Measurements from ENCODE around the gene R3HDML. TPM values are rescaled to one million over a fixed set of nuclear protein-coding genes. Genes with fewer than 3 reads are reported as not detected.
"Not testable (repeated sequence)": the region's sequence is repeated elsewhere in the genome, so short reads cannot be mapped to it uniquely, and the experiment has no call there.

The R3HDML gene
- total and polyA plus RNA-seq, 2 donors: 0.05 TPM; not detected in 1

GRCh38 chr20:44342248-44342647, 5.4 kb downstream of the R3HDML start:
- H3K9me3 ChIP-seq (ENCODE audit: control insufficient read depth in 2 of 2, insufficient read depth in 1 of 2, low read length in 1 of 2): no peaks in the 10 kb centered on the region
- H3K27me3 ChIP-seq (ENCODE audit: control insufficient read depth in 2 of 2, insufficient read depth in 1 of 2, low read length in 1 of 2): peaks cover 0 to 8% of the 10 kb centered on the region in 2 donors
- no peak overlapping the region for H3K27ac ChIP-seq (ENCODE audit: low read depth in 1 of 2, low read length in 1 of 2)
- no peaks in the 10 kb centered on the region for H3K4me1 ChIP-seq (ENCODE audit: control insufficient read depth in 2 of 2, insufficient read depth in 2 of 2, low read length in 2 of 2)
- no peak for DNase-seq (ENCODE audit: low read depth in 6 of 9, low spot score in 9 of 9)
- no peak overlapping the region for H3K4me3 ChIP-seq (ENCODE audit: low read length in 2 of 2)
- no peaks in the 10 kb centered on the region for H3K36me3 ChIP-seq (ENCODE audit: control insufficient read depth in 2 of 2, insufficient read depth in 2 of 2, low read length in 1 of 2)
- WGBS: 77% methylated on average over 6 of the region's 6 CpGs

GRCh38 chr20:44343162-44343675, 6.4 kb downstream of the R3HDML start:
- peaks cover 0 to 2% of the 10 kb centered on the region in 2 donors for H3K27me3 ChIP-seq (ENCODE audit: control insufficient read depth in 2 of 2, insufficient read depth in 1 of 2, low read length in 1 of 2)
- WGBS: 94% methylated on average over 12 of the region's 12 CpGs
- H3K27ac ChIP-seq (ENCODE audit: low read depth in 1 of 2, low read length in 1 of 2): no peak overlapping the region
- H3K4me1 ChIP-seq (ENCODE audit: control insufficient read depth in 2 of 2, insufficient read depth in 2 of 2, low read length in 2 of 2): no peaks in the 10 kb centered on the region
- no peak overlapping the region for H3K4me3 ChIP-seq (ENCODE audit: low read length in 2 of 2)
- no peaks in the 10 kb centered on the region for H3K9me3 ChIP-seq (ENCODE audit: control insufficient read depth in 2 of 2, insufficient read depth in 1 of 2, low read length in 1 of 2)
- no peaks in the 10 kb centered on the region for H3K36me3 ChIP-seq (ENCODE audit: control insufficient read depth in 2 of 2, insufficient read depth in 2 of 2, low read length in 1 of 2)
- no peak for DNase-seq (ENCODE audit: low read depth in 6 of 9, low spot score in 9 of 9)

GRCh38 chr20:44344723-44345122, 7.9 kb downstream of the R3HDML start:
- H3K36me3 ChIP-seq (ENCODE audit: control insufficient read depth in 2 of 2, insufficient read depth in 2 of 2, low read length in 1 of 2): no peaks in the 10 kb centered on the region
- no peaks in the 10 kb centered on the region for H3K4me1 ChIP-seq (ENCODE audit: control insufficient read depth in 2 of 2, insufficient read depth in 2 of 2, low read length in 2 of 2)
- WGBS: 83% methylated on average over 4 of the region's 4 CpGs
- no peaks in the 10 kb centered on the region for H3K9me3 ChIP-seq (ENCODE audit: control insufficient read depth in 2 of 2, insufficient read depth in 1 of 2, low read length in 1 of 2)
- DNase-seq (ENCODE audit: low read depth in 6 of 9, low spot score in 9 of 9): no peak
- no peak overlapping the region for H3K27ac ChIP-seq (ENCODE audit: low read depth in 1 of 2, low read length in 1 of 2)
- no peak overlapping the region for H3K4me3 ChIP-seq (ENCODE audit: low read length in 2 of 2)
- no peaks in the 10 kb centered on the region for H3K27me3 ChIP-seq (ENCODE audit: control insufficient read depth in 2 of 2, insufficient read depth in 1 of 2, low read length in 1 of 2)

GRCh38 chr20:44345147-44345546, 8.3 kb downstream of the R3HDML start:
- Histone ChIP-seq H3K4me3 (ENCODE audit: low read length in 2 of 2) (no peak overlapping the region), H3K27ac (ENCODE audit: low read depth in 1 of 2, low read length in 1 of 2) (no peak overlapping the region), H3K27me3 (ENCODE audit: control insufficient read depth in 2 of 2, insufficient read depth in 1 of 2, low read length in 1 of 2) (no peaks in the 10 kb centered on the region), H3K4me1 (ENCODE audit: control insufficient read depth in 2 of 2, insufficient read depth in 2 of 2, low read length in 2 of 2) (no peaks in the 10 kb centered on the region), H3K36me3 (ENCODE audit: control insufficient read depth in 2 of 2, insufficient read depth in 2 of 2, low read length in 1 of 2) (no peaks in the 10 kb centered on the region), H3K9me3 (ENCODE audit: control insufficient read depth in 2 of 2, insufficient read depth in 1 of 2, low read length in 1 of 2) (no peaks in the 10 kb centered on the region)
- DNase-seq (ENCODE audit: low read depth in 6 of 9, low spot score in 9 of 9): no peak
- WGBS: 97% methylated on average over 8 of the region's 8 CpGs

GRCh38 chr20:44345941-44346340, 9.1 kb downstream of the R3HDML start:
- H3K9me3 ChIP-seq (ENCODE audit: control insufficient read depth in 2 of 2, insufficient read depth in 1 of 2, low read length in 1 of 2); DNase-seq (ENCODE audit: low read depth in 6 of 9, low spot score in 9 of 9); H3K4me1 ChIP-seq (ENCODE audit: control insufficient read depth in 2 of 2, insufficient read depth in 2 of 2, low read length in 2 of 2); H3K4me3 ChIP-seq (ENCODE audit: low read length in 2 of 2); H3K27me3 ChIP-seq (ENCODE audit: control insufficient read depth in 2 of 2, insufficient read depth in 1 of 2, low read length in 1 of 2); H3K27ac ChIP-seq (ENCODE audit: low read depth in 1 of 2, low read length in 1 of 2); H3K36me3 ChIP-seq (ENCODE audit: control insufficient read depth in 2 of 2, insufficient read depth in 2 of 2, low read length in 1 of 2): not testable (repeated sequence)
- WGBS: 98% methylated on average over 10 of the region's 10 CpGs

GRCh38 chr20:44348168-44348659, 11.4 kb downstream of the R3HDML start:
- DNase-seq (ENCODE audit: low read depth in 6 of 9, low spot score in 9 of 9): no peak
- Histone ChIP-seq H3K27me3 (ENCODE audit: control insufficient read depth in 2 of 2, insufficient read depth in 1 of 2, low read length in 1 of 2) (no peaks in the 10 kb centered on the region), H3K9me3 (ENCODE audit: control insufficient read depth in 2 of 2, insufficient read depth in 1 of 2, low read length in 1 of 2) (no peaks in the 10 kb centered on the region), H3K4me3 (ENCODE audit: low read length in 2 of 2) (no peak overlapping the region), H3K27ac (ENCODE audit: low read depth in 1 of 2, low read length in 1 of 2) (no peak overlapping the region), H3K36me3 (ENCODE audit: control insufficient read depth in 2 of 2, insufficient read depth in 2 of 2, low read length in 1 of 2) (no peaks in the 10 kb centered on the region), H3K4me1 (ENCODE audit: control insufficient read depth in 2 of 2, insufficient read depth in 2 of 2, low read length in 2 of 2) (no peaks in the 10 kb centered on the region)
- 96% methylated on average over 4 of the region's 4 CpGs for WGBS

- DNase-seq (ENCODE audit: low read depth in 6 of 9, low spot score in 9 of 9): no peak
- Histone ChIP-seq H3K27me3 (ENCODE audit: control insufficient read depth in 2 of 2, insufficient read depth in 1 of 2, low read length in 1 of 2) (no peaks in the 10 kb centered on the region), H3K4me3 (ENCODE audit: low read length in 2 of 2) (no peak overlapping the region), H3K27ac (ENCODE audit: low read depth in 1 of 2, low read length in 1 of 2) (no peak overlapping the region), H3K9me3 (ENCODE audit: control insufficient read depth in 2 of 2, insufficient read depth in 1 of 2, low read length in 1 of 2) (no peaks in the 10 kb centered on the region), H3K4me1 (ENCODE audit: control insufficient read depth in 2 of 2, insufficient read depth in 2 of 2, low read length in 2 of 2) (no peaks in the 10 kb centered on the region), H3K36me3 (ENCODE audit: control insufficient read depth in 2 of 2, insufficient read depth in 2 of 2, low read length in 1 of 2) (no peaks in the 10 kb centered on the region)
- 91% methylated on average over 3 of the region's 3 CpGs for WGBS
Measured at GRCh38 chr20:44349349-44349748, 12.5 kb downstream of the R3HDML start.

- Histone ChIP-seq H3K27ac (ENCODE audit: low read depth in 1 of 2, low read length in 1 of 2) (no peak overlapping the region), H3K4me3 (ENCODE audit: low read length in 2 of 2) (no peak overlapping the region), H3K36me3 (ENCODE audit: control insufficient read depth in 2 of 2, insufficient read depth in 2 of 2, low read length in 1 of 2) (no peaks in the 10 kb centered on the region), H3K9me3 (ENCODE audit: control insufficient read depth in 2 of 2, insufficient read depth in 1 of 2, low read length in 1 of 2) (no peaks in the 10 kb centered on the region), H3K27me3 (ENCODE audit: control insufficient read depth in 2 of 2, insufficient read depth in 1 of 2, low read length in 1 of 2) (peaks cover 0 to 3% of the 10 kb centered on the region in 2 donors), H3K4me1 (ENCODE audit: control insufficient read depth in 2 of 2, insufficient read depth in 2 of 2, low read length in 2 of 2) (no peaks in the 10 kb centered on the region)
- DNase-seq (ENCODE audit: low read depth in 6 of 9, low spot score in 9 of 9): no peak
- WGBS: 93% methylated on average over 6 of the region's 6 CpGs
Measured at GRCh38 chr20:44350567-44350966, 13.7 kb downstream of the R3HDML start.

- H3K9me3 ChIP-seq (ENCODE audit: control insufficient read depth in 2 of 2, insufficient read depth in 1 of 2, low read length in 1 of 2): no peaks in the 10 kb centered on the region
- DNase-seq (ENCODE audit: low read depth in 6 of 9, low spot score in 9 of 9): no peak
- 90% methylated on average over 6 of the region's 6 CpGs for WGBS
- no peaks in the 10 kb centered on the region for H3K36me3 ChIP-seq (ENCODE audit: control insufficient read depth in 2 of 2, insufficient read depth in 2 of 2, low read length in 1 of 2)
- no peak overlapping the region for H3K4me3 ChIP-seq (ENCODE audit: low read length in 2 of 2)
- no peaks in the 10 kb centered on the region for H3K4me1 ChIP-seq (ENCODE audit: control insufficient read depth in 2 of 2, insufficient read depth in 2 of 2, low read length in 2 of 2)
- peaks cover 0 to 4% of the 10 kb centered on the region in 2 donors for H3K27me3 ChIP-seq (ENCODE audit: control insufficient read depth in 2 of 2, insufficient read depth in 1 of 2, low read length in 1 of 2)
- no peak overlapping the region for H3K27ac ChIP-seq (ENCODE audit: low read depth in 1 of 2, low read length in 1 of 2)
Measured at GRCh38 chr20:44354979-44355497, 18.2 kb downstream of the R3HDML start.
